ENCODE measurements around the gene BRINP1. TPM values are rescaled to one million over a fixed set of nuclear protein-coding genes. Genes with fewer than 3 reads are reported as not detected.

Gene BRINP1
- total and polyA plus RNA-seq, 3 donors from 2014 or later = 1.2 to 1.8 (median 1.7) TPM

DNA sequence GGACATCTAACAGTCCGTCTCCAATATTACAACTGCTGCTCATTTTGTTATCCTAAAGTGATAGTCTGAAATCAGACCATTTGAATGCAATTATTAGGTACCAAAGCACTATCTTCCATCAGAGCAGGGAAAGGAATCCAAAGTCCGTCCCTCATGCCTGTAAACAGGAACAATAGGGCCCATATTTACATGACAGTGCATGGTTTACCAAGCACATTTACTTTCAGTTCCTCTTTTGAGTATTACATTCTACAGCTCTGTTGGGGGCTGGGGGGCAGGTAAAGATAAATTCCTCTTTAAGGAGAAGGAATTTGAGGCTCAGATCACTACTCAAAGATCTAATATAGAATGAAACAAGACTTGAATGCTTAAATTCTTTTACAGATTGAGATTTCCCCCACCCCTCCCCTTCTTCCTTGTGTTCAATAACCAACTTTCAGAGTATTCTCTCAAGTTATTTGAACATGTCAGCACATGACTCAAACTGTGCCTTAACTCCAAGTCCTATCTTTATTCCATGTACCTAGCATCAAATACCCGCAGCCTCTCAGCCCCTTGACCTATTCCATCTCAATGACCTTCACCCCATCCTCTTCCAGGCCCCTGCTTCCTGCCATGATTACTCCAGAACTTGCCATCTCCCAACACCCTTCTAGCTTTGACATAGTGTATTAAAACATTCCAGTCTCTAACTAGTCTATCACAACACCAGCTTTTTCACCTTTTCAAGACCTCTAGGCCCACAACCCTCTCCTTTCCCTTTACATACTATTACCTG lies 71.0 kb downstream of the BRINP1 start:
- no peaks in the 10 kb centered on the region for H3K36me3 ChIP-seq (ENCODE audit: low read depth, missing control alignments)
- intact Hi-C loops (cut with DNase I; ENCODE audit: low total_unique reads) = no loop called here
- no peak overlapping the region for H3K27ac ChIP-seq

GRCh38 chr9:119291554-119291953 lies 77.7 kb downstream of the BRINP1 start:
- no peaks in the 10 kb centered on the region for H3K4me1 ChIP-seq
- H3K27ac ChIP-seq = no peak overlapping the region
- H3K9me3 ChIP-seq = no peaks in the 10 kb centered on the region
- no peak for TF ChIP-seq POLR2A (IDR thresholded peaks at IDR 0.05)
- no peak for TF ChIP-seq CTCF (IDR thresholded peaks at IDR 0.05)
- intact Hi-C loops (cut with DNase I; ENCODE audit: low total_unique reads) = no loop called here
- no peaks in the 10 kb centered on the region for H3K36me3 ChIP-seq (ENCODE audit: low read depth, missing control alignments)
- whole genome bisulfite sequencing, 2 donors = 44 to 82% methylated on average over 1 of the region's 1 CpG
- no peaks in the 10 kb centered on the region for H3K27me3 ChIP-seq
- no peak overlapping the region for H3K4me3 ChIP-seq
- no peak for DNase-seq

More for the DNA sequence above, 71.0 kb downstream of the BRINP1 start:
- no peaks in the 10 kb centered on the region for H3K4me1 ChIP-seq
- H3K4me3 ChIP-seq = no peak overlapping the region
- DNase-seq = no peak
- 52 to 80% methylated on average over 3 of the region's 3 CpGs for WGBS, 2 donors
- TF ChIP-seq CTCF (IDR thresholded peaks at IDR 0.05) = no peak
- no peak for TF ChIP-seq POLR2A (IDR thresholded peaks at IDR 0.05)
- H3K9me3 ChIP-seq = no peaks in the 10 kb centered on the region
- H3K27me3 ChIP-seq = no peaks in the 10 kb centered on the region

DNA sequence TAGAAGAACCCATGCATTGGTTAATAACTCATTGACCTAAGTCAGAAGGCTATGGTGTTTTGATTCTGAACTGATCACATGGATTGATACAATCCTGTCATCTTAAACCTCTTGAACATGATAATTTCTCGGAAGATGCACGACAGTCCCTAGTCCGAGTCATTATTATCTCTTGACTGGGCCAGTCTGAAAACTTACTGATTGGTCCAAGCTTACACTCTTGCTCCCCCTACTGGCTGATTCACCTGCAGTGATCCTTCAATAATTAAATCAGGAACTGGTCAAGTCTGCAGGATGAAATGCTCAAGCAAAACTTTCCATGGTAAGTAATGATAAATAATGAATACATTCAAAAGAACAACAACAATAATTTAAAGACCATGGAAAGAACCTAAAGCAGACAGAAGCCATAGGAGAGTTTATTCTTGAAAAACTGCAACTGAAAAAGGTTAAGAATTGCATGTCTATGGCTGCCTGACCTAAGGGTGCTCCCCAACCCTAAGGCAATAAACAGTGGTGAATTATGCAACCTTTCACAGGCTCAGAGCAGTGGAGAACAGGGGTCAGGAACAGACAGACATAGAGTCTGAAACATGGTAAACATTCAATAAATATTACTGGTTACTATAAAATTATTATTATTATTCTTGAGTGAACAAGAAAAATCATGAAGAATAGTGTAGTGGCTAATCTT lies 79.3 kb downstream of the BRINP1 start:
- H3K9me3 ChIP-seq = no peaks in the 10 kb centered on the region
- H3K36me3 ChIP-seq (ENCODE audit: low read depth, missing control alignments) = no peaks in the 10 kb centered on the region
- H3K27me3 ChIP-seq = no peaks in the 10 kb centered on the region
- H3K4me3 ChIP-seq = no peak overlapping the region
- TF ChIP-seq CTCF (IDR thresholded peaks at IDR 0.05) (peak; percentile 74 to 84 (median 82)), POLR2A (IDR thresholded peaks at IDR 0.05) (no peak)
- intact Hi-C loops (cut with DNase I; ENCODE audit: low total_unique reads) = no loop called here
- WGBS, 2 donors = 26 to 47% methylated on average over 3 of the region's 3 CpGs
- H3K27ac ChIP-seq = no peak overlapping the region
- no peaks in the 10 kb centered on the region for H3K4me1 ChIP-seq
- DNase-seq = peak; percentile 85

DNA sequence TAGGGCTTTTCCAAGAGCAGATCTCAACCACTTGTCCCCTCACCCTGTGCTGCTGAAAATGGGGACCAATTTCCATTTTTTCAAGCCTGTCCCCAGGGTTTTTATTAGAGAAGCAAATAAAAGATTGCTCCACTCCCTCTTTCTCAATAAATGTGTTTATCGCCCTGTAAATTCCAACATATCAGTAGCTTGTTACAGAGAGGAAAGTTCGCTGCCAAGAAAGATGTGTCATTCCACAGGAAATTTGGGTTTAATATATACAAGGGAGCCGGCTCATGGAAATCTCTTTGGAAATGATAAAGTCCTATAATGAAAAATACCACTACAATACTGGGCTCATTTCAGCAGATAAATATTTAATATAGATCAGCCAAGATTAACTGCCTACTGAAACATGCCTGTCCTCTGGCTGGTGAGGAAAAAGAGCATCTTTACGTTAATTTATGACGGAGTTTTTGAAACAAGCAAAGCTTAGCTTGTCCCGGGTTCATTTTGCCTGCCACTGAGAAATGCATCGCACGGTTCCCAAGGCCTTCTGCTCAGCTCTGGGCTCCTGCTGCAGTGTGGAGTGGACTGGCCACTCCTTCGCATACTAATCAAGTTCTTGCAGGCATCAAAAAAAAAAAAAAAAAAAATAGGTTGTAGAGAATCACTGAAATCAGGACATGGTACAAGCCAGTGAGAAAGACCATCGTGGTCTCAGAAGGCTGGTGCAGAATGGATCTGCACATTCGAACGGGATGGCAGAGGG lies 84.5 kb downstream of the BRINP1 start:
- no peak overlapping the region for H3K27ac ChIP-seq
- no peaks in the 10 kb centered on the region for H3K4me1 ChIP-seq
- DNase-seq = no peak
- no peaks in the 10 kb centered on the region for H3K9me3 ChIP-seq
- WGBS, 2 donors = 67 to 73% methylated on average over 12 of the region's 12 CpGs
- H3K27me3 ChIP-seq = no peaks in the 10 kb centered on the region
- H3K4me3 ChIP-seq = no peak overlapping the region
- no peak for TF ChIP-seq POLR2A (IDR thresholded peaks at IDR 0.05)
- no peak for TF ChIP-seq CTCF (IDR thresholded peaks at IDR 0.05)
- no peaks in the 10 kb centered on the region for H3K36me3 ChIP-seq (ENCODE audit: low read depth, missing control alignments)
- intact Hi-C loops (cut with DNase I; ENCODE audit: low total_unique reads) = no loop called here
